Vagina (tissue), 2 donors: ENCODE data around the gene KMT2E. TPM values are rescaled to one million over a fixed set of nuclear protein-coding genes. Genes with fewer than 3 reads are reported as not detected.
"Not testable (repeated sequence)": the region's sequence is repeated elsewhere in the genome, so short reads cannot be mapped to it uniquely, and the experiment has no call there.

Experiments used
- DNase-seq, 2 donors: peaks; one replicate each; pipeline ENCODE4 v3.0.0-alpha.2; 2017; ENCODE audit errors: extremely low spot score in 2 of 2
- H3K27ac ChIP-seq: fragments of 200-600 bp; sonication (generic); one replicate; pipeline ENCODE4 v1.5.1; 2019
- H3K27me3 ChIP-seq: fragments of 200-600 bp; sonication (generic); one replicate; pipeline ENCODE4 v1.5.1; 2019
- H3K36me3 ChIP-seq, 2 donors: fragments of 200-600 bp; sonication (generic); one replicate each; pipeline ENCODE4 v1.5.1; 2017 to 2019
- H3K4me1 ChIP-seq: fragments of 200-600 bp; sonication (generic); one replicate; pipeline ENCODE4 v1.5.1; 2019
- H3K4me3 ChIP-seq, 2 donors: fragments of 200-600 bp; sonication (generic); 1 replicate in 1 of 2; 2 replicates in 1 of 2; pipeline ENCODE4 v1.5.1; 2016 to 2019
- H3K9me3 ChIP-seq: fragments of 200-600 bp; sonication (generic); one replicate; pipeline ENCODE4 v1.5.1; 2019
- CTCF ChIP-seq, 3 experiments: fragments of 450-650 bp in 2 of 3; fragments of 200-600 bp in 1 of 3; sonication (generic) in 1 of 3; IDR thresholded peaks; one replicate each; pipeline ENCODE4 v1.5.1; 2017 to 2019; ENCODE audit warnings: antibody characterized with exemption in 3 of 3, mild to moderate bottlenecking in 2 of 3, moderate library complexity in 2 of 3
- POLR2A ChIP-seq, 2 donors: fragments of 450-650 bp; IDR thresholded peaks; one replicate each; pipeline ENCODE4 v1.6.1; 2017; ENCODE audit warnings: antibody characterized with exemption in 2 of 2, mild to moderate bottlenecking in 2 of 2, moderate library complexity in 2 of 2
- POLR2AphosphoS5 ChIP-seq, 2 donors: sonication (generic); formaldehyde crosslinking; IDR thresholded peaks; one replicate each; pipeline ENCODE4 v1.9.0; 2017; ENCODE audit warnings: antibody characterized with exemption in 2 of 2, mild to moderate bottlenecking in 2 of 2, low read depth in 1 of 2; ENCODE audit not compliant: insufficient read depth in 1 of 2
- intact Hi-C: fragments of 100-400 bp; cut with DNase I; formaldehyde crosslinking; loops from one replicate; pipeline ENCODE4 v1.15.1; 2023
- total RNA-seq: library from RNA; depleted of rRNA; stranded (reverse); fragments of >200 nt; gene quantifications from one replicate; pipeline ENCODE4 v1.2.3, GENCODE V29; 2016

Gene KMT2E
- total RNA-seq, 1 donor from 2014 or later = 98.7 TPM

- Histone ChIP-seq H3K27me3 (no peaks in the 10 kb centered on the region), H3K4me3 (no peak overlapping the region), H3K9me3 (no peaks in the 10 kb centered on the region), H3K4me1 (peaks cover 80% of the 10 kb centered on the region), H3K36me3 (no peaks in the 10 kb centered on the region), H3K27ac (no peak overlapping the region)
- no peak for DNase-seq
- no peak for TF ChIP-seq CTCF (IDR thresholded peaks at IDR 0.05)
- TF ChIP-seq POLR2AphosphoS5 (IDR thresholded peaks at IDR 0.05; ENCODE audit: insufficient read depth in 1 of 2, low read depth in 1 of 2) = no peak
- no peak for TF ChIP-seq POLR2A (IDR thresholded peaks at IDR 0.05)
- intact Hi-C loops = no loop called here
Observed at GRCh38 chr7:105027176-105027853, 13.3 kb downstream of the KMT2E start.

- peaks cover 73% of the 10 kb centered on the region for H3K4me1 ChIP-seq
- no peaks in the 10 kb centered on the region for H3K27me3 ChIP-seq
- no peak overlapping the region for H3K27ac ChIP-seq
- no peaks in the 10 kb centered on the region for H3K36me3 ChIP-seq
- no peak overlapping the region for H3K4me3 ChIP-seq
- H3K9me3 ChIP-seq = no peaks in the 10 kb centered on the region
- intact Hi-C loops = no loop called here
- TF ChIP-seq POLR2AphosphoS5 (IDR thresholded peaks at IDR 0.05; ENCODE audit: insufficient read depth in 1 of 2, low read depth in 1 of 2) = no peak
- TF ChIP-seq POLR2A (IDR thresholded peaks at IDR 0.05) = no peak
- no peak for TF ChIP-seq CTCF (IDR thresholded peaks at IDR 0.05)
- DNase-seq = no peak
Observed at GRCh38 chr7:105028004-105028403, 14.0 kb downstream of the KMT2E start.

GRCh38 chr7:105028941-105029340, 14.9 kb downstream of the KMT2E start:
- intact Hi-C loops, H3K9me3 ChIP-seq, H3K27me3 ChIP-seq, H3K4me3 ChIP-seq, H3K36me3 ChIP-seq, H3K27ac ChIP-seq, DNase-seq: not testable (repeated sequence)
- H3K4me1 ChIP-seq = peaks cover 71% of the 10 kb centered on the region

GRCh38 chr7:105030447-105030846, 16.4 kb downstream of the KMT2E start:
- no peaks in the 10 kb centered on the region for H3K36me3 ChIP-seq
- DNase-seq = no peak
- H3K4me3 ChIP-seq = no peak overlapping the region
- TF ChIP-seq CTCF (IDR thresholded peaks at IDR 0.05) (no peak), POLR2AphosphoS5 (IDR thresholded peaks at IDR 0.05; ENCODE audit: insufficient read depth in 1 of 2, low read depth in 1 of 2) (no peak), POLR2A (IDR thresholded peaks at IDR 0.05) (no peak)
- H3K27ac ChIP-seq = no peak overlapping the region
- intact Hi-C loops = no loop called here
- H3K4me1 ChIP-seq = peaks cover 65% of the 10 kb centered on the region
- no peaks in the 10 kb centered on the region for H3K9me3 ChIP-seq
- H3K27me3 ChIP-seq = no peaks in the 10 kb centered on the region

- Histone ChIP-seq H3K27me3 (no peaks in the 10 kb centered on the region), H3K36me3 (no peaks in the 10 kb centered on the region), H3K9me3 (no peaks in the 10 kb centered on the region), H3K27ac (no peak overlapping the region), H3K4me1 (peaks cover 61% of the 10 kb centered on the region), H3K4me3 (no peak overlapping the region)
- intact Hi-C loops = no loop called here
- DNase-seq = no peak
- TF ChIP-seq POLR2AphosphoS5 (IDR thresholded peaks at IDR 0.05; ENCODE audit: insufficient read depth in 1 of 2, low read depth in 1 of 2) (no peak), POLR2A (IDR thresholded peaks at IDR 0.05) (no peak), CTCF (IDR thresholded peaks at IDR 0.05) (no peak)
Observed at GRCh38 chr7:105032553-105033214, 18.7 kb downstream of the KMT2E start.
